ENCODE data around the gene GPR137.

Gene GPR137

DNA sequence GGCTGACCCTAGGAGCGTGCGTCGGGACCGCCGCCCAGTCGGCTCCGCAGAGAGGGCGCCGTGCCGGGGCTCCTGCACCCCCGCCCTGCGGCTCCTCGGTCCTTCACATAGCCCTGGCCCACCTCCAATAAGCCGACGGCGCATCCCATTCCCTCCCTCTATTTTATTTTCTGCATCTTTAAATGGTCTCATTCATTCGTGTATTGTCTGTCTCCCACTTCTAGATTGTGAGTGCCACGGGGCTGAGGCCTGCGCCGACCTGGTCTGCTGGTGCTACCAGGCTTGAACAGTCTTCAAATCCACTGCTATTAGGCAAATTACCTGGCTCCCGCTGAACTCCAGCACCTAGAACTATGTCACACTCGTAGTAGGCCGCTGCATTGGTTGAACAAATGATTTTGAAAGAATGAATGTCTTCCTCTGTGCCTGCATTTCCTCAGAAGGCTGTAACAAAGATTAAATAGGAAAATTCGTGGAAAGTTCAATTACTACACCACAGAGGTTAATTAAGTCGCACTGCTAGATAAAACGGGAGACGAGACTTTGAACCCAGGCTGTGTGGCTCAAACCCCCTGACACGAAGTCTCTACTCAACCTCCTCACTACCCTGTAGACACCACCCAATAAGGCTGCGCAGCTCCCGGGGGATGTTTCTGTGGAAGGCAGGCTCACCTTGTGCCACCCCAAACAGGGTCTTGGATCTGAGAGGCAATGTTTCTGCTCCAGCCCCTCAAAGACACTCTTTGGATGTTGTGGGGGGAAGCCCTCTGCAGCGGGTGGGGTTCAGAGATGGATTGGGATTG is 37.7 kb upstream of the GPR137 start:
- intact Hi-C loops (cut with DNase I): no loop called here
- DNase-seq: no peak

DNA sequence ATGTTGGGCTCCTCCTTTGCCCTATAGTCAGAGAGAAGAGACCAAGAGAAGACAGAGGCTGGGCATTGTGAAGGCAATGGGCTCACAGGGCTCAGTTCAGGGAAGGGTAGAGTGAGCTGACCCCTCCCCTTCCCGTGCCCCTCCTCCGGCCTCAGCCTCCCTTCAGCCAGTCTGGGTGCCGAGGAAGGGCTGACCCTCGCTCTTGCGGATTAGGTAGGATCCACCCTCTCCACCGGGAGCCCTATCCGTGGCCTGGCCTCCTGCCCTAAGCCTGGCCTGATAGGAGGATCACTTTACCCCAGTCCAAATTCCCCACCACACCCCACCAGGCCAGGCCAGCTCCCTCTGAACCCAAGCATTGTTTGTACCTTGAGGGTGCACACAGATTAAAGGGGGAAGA is 37.1 kb upstream of the GPR137 start:
- intact Hi-C loops (cut with DNase I): no loop called here
- no peak for DNase-seq

DNA sequence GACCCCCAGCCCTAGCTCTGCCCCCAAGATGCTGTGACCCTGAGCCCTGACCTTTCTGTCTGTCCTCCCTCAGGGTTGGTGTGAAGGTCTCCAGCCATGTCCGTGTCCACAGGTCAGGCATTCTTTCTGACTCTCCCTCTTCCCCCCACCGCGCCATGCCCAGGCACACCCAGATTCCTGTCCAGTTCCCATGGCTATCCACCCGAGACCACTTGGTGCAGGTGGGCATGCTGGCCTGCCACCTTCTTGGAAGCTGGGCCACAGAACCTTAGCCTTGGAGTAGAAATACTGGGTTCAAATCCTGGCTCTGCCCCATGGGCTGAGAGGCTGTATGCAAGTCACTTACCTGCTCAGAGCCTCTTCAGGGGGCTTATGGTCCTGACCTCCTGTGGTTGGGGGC is 36.6 kb upstream of the GPR137 start:
- no peak for DNase-seq
- intact Hi-C loops (cut with DNase I): no loop called here

DNA sequence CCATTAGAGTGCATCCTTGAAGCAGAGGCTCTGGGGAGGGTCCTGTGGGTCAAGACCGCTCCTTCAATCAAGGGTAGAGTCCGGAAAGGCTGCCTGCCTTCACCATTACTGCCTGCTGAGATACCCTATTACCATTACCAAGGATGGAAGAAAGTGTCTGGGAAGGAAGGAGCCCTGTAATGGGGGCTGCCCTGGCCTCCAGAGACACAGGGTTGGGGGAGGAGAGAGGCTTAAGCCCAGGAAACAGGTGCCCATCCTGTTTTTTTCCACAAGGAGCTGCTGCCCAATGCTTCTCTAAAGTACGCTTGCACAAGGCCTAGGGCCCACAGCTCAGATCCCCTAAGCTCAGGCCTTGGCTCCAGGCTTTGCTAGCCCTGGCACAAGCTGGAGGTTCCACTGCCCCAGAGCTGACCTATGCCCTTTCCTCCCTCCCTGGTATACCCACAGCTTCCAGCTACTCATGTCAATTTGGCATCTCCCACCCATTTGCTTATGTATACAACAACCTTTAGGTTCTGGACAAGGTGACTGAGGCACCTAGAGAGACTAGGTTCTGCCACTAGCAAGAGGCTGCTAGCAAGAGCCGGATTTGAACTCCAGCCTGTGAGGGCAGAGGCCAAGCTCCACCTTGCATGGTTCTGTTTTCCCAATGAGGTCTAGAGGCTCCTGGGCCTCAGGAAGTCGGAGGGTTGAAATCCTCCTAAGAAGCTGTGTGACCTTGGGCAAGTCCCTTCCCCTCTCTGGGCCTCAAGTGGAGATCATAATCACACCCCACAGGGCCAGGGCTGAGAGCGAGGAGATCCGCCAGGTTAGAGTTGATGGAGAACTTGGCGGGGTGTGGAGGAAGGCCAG is 35.9 kb upstream of the GPR137 start:
- intact Hi-C loops (cut with DNase I): no loop called here
- DNase-seq: no peak

DNA sequence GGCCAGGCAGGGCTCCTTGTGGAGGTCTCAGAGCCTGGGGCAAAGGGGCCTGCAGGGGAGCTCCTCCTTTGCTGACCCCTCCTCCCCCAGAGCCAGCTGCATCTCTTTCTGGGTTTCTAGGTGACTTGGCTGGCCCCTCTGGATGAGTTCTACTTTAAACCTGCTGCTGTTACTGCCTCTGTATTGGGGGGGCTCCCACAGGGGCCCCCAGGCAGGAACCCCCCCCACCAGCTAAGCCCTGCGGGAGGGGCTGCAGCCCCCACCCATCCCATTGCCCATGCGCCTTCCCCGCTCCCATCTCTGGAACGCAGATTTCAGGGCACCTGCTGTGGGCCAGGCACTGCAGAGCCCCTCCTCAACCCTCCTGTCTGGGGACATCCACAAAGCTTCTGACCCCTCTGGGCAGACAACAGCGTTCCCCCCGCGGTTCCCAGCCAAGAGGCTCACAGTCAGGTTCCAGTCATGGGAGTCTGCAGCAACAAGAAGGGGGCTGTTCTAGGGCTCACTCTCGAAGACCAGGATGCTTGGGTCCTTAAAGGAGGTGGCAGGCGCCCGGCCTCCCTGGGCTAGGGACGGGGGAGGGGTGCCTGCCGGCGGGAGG is 35.1 kb upstream of the GPR137 start:
- DNase-seq: no peak
- intact Hi-C loops (cut with DNase I): no loop called here

DNA sequence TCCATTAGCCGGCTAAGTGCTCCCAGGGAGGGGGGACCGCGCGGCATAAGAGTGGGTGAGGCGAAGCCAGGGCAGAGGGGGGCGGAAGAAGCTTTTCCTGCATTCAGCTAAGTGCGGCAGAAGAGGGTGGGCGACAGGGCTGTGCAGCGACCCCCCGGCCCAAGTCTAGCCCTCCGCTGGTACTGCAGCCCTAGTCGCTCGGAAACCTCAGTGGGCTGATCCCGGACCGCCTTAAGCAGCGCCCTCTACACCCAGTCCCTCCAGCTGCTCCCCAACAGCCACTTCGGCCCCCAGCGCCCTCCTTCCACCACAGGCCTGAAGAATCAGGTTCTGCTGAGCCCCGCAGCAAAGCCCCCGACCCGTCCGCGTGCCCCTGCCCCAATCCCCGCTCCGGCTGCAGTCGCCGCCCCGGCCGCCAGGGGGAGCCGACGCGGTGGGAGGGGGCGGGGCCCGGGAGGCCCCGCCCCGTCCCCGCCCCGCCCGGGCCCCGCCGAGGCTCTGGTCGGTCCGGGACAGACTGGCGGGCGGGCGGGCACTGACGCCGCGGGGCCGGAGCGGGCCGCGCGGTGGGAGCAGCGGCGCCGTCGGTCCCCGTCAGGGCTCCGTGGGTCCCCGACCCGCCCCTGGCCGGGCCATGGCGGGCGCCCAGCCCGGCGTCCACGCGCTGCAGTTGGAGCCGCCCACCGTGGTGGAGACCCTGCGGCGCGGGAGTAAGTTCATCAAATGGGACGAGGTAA is 34.5 kb upstream of the GPR137 start, which contains the start of gene PLCB3:
PLCB3 (plus strand) TSS at position 515 of the 737 bp plus-strand sequence; CDS start at position 635, 120 bp downstream.
- peak in 28 of 42 donors; percentile 49 to 83 (median 66) for DNase-seq

DNA sequence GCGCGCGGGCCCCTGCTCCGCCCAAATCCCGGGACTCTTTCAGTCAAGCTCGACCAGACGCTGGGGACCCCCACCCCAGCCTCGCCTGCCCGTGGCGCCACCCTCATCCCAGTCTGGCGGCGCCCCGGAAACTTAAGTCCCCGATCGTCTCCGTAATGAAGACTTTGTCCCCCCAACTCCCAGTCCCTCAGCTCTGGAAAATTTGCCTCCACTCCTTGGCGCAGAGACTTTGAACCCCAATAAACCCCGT is 34.0 kb upstream of the GPR137 start:
- no peak for DNase-seq
- intact Hi-C loops (cut with DNase I): no loop called here

More for the DNA sequence above, 34.5 kb upstream of the GPR137 start, which contains the start of gene PLCB3:
- intact Hi-C loops (cut with DNase I): no loop called here

DNA sequence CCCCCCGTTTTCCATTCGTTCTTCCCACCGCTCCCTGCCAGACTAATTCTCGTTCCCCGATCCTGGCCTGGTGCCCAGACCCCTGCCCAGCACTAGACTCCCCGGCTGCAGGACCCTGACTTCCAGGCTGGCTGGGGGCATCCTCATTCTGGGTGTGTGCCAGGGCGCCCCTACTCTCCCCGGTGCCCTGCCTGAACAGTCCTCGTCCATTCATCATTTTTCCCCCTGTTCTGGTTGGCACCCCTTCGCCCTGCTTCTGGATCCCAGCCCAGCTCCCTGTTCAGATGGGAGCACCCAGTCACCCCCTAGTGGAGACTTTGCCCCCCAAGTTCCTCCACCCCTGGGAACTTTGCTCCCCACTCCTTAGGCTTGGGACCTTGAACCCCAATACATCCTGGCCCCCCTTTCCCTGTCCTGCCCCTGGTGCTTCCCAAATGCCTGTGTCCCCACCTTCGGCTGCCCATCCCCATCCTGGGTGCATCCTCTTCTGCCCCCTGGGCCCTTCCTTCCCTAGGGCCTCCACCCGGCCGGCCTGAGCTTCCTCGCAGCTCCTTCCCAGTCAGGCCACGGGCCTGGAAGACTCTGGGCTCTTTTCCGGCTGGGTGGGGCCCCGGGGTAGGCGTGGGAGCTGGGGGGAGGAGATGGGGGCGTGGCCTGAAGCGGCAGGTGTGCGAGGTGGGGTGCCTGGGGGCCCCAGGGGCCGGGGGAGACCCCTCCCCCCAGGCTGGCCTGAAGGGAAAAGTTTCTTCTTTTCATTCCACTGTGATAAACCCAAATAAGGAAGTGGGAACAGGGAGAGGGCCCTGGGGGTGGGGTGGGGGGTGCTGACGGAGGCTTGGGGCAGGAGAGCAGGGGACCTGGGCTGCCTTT is 33.4 kb upstream of the GPR137 start:
- intact Hi-C loops (cut with DNase I): no loop called here
- DNase-seq: peak in 1 of 42 donors; percentile 39

DNA sequence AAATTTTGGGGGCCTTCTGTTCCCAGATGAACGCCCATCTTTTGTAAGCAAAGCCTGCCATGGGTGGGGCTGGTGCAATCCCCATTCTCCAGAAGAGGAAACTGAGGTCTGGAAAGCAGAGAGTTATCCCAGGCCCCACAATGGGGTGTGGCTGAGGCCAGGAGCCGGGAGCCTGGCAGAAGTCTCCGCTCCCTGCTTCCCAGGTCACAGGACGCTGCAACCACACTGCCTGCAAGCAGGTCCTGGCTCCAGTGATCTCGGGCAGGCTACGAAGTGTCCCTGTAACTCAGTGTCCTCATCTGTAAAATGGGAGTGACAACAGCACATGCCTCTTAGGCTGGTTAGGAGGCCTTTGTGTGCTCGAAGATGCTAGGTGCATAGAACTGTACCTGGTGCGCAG is 32.6 kb upstream of the GPR137 start:
- intact Hi-C loops (cut with DNase I): no loop called here
- DNase-seq: no peak

DNA sequence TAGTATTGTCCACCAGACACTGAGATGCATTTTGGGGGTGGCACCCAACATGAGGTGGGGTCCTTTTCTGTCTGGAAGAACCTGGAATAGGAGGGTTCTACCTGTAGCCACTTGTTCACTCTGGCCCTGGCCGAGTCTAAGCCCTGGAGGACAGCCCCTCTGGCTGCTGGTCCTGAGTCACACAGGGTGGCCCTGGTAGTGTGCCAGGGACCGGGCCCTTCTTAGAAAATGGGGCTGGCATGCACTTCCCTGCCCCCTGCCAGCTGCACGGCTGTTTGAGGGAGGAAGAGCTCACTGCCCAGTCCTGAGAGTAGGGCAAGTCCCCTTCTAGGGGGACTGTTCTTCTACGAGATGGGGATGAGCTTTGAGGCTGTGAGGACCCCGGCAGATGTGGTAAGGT is 32.2 kb upstream of the GPR137 start:
- peak in 22 of 42 donors; percentile 41 to 80 (median 61) for DNase-seq
- intact Hi-C loops (cut with DNase I): no loop called here

DNA sequence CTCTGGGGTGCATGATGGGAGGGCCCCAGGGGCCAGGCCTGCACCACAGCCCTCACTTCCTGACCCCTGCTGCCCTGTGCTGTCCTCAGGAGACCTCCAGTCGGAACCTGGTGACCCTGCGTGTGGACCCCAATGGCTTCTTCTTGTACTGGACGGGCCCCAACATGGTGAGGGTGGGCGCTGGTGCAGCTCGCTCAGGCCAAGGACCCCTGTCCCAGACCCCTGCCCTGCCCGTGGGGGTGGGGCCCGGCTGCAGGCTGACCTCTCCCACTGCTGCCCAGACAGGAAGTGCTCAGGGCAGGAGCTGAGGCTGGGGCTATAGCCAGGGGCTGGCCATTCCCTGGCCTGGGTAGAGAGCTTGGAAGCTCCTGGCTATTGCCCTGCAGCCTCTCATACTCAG is 31.3 kb upstream of the GPR137 start:
- DNase-seq: no peak
- intact Hi-C loops (cut with DNase I): no loop called here

DNA sequence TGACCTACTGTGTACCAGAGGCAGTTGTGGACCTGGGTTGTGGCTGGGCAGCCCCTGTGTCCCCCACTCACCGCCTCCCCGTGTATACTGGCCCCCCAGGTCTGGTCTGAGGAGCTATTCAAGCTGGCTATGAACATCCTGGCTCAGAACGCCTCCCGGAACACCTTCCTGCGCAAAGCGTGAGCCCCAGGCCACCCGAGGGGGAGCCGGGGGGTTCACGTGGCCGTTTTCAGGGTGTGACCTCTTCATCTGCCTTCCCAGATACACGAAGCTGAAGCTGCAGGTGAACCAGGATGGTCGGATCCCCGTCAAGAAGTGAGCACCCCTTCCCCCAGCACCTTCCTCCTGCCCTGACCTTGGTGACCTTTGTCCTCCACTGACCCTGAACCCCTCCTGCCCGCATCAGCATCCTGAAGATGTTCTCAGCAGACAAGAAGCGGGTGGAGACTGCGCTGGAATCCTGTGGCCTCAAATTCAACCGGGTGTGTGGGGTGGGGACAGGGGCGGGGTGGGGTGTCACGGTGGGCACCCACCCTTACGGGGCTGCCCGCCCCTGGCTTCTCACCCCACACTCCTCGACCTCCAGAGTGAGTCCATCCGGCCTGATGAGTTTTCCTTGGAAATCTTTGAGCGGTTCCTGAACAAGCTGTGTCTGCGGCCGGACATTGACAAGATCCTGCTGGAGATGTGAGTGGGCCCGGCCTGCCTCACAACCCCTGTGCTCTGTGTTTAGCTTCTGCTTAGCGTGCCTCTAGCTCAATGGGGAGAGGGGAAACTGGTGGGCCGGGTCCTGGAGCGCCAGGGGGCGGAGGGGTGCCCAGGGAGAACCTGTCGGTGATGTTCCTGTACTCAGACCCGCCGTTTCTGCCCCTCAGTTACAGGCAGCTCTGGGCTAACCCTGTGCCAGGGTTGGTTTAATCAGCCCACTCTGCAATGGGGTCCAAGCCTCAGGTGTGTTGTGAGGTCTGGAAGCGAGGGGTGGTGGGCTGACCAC is 30.2 kb upstream of the GPR137 start:
- no peak for DNase-seq
- intact Hi-C loops (cut with DNase I): no loop called here

DNA sequence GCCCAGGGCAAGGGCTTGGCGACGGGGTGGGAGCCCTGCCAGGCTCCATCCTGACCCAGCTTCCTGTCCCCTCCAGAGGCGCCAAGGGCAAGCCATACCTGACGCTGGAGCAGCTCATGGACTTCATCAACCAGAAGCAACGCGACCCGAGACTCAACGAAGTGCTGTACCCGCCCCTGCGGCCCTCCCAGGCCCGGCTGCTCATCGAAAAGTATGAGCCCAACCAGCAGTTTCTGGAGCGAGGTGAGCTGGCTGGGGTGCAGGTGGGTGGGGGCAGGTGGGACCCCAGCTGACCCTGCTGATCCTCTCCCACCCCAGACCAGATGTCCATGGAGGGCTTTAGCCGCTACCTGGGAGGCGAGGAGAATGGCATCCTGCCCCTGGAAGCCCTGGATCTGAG is 29.3 kb upstream of the GPR137 start:
- DNase-seq: no peak
- intact Hi-C loops (cut with DNase I): no loop called here

DNA sequence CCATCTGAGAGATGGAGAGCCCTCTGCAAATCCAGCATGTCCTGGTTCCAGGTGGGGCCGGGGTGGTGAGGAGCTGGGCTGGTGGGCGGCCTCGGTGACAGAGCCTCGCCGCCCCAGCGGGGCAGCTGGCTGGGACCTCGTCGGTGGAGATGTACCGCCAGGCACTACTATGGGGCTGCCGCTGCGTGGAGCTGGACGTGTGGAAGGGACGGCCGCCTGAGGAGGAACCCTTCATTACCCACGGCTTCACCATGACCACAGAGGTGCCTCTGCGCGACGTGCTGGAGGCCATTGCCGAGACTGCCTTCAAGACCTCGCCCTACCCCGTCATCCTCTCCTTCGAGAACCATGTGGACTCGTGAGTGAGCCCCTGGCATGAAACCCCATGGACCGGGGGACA is 27.3 kb upstream of the GPR137 start:
- intact Hi-C loops (cut with DNase I): no loop called here
- DNase-seq: no peak

DNA sequence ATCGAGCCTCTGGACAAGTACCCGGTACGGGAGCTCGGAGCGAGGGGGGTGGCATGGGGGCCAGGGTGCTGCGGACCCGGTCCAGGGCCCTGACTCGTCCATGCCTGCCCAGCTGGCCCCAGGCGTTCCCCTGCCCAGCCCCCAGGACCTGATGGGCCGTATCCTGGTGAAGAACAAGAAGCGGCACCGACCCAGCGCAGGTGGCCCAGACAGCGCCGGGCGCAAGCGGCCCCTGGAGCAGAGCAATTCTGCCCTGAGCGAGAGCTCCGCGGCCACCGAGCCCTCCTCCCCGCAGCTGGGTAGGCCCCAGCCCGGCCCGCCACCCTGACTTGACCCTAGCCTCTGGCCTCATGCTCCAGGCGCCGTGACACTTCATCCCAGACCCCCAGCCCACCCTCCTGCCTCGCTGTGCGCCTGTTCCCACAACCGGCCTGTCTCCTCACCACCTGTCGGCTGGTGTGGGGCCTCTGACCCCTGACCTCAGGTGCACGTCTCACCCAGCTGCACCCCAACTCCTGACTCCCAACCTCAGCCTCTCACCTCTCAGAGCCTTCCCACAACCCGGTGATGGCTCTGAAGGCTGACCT is 26.6 kb upstream of the GPR137 start:
- intact Hi-C loops (cut with DNase I): no loop called here
- no peak for DNase-seq

DNA sequence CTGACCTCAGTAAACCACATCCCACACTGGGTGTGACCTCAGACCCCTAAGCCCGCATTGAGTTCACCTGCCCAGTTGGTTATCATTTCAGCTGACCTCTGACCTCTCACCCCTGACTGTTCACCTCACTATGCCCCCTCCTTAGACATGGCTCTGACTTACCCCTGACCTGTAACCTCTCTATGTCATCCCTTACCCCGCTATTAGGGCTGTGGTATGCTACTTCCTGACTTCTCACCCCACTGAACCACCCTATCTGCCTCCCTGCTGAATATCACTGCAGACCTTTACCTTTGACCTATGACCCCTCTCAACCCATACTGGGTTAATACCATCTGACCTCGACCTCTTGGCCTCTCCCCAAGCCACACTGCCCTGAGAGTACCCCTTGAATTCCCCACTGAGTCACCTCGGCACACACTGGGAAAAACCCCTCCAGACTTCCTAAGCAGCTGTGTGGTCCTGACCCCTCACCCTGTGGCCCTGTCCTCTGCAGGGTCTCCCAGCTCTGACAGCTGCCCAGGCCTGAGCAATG is 26.0 kb upstream of the GPR137 start:
- no peak for DNase-seq
- intact Hi-C loops (cut with DNase I): no loop called here

Measured in head of caudate nucleus (tissue), 42 donors.